Stimulated activated CD8-positive, alpha-beta memory T cell treated with anti-CD3 and anti-CD28 coated beads, Interleukin-7, amount 100 ng/mL, for 4 hours (primary cell): ENCODE results near the gene UNC5C.

Experiments used
- DNase-seq, 2 donors: peaks; one replicate each; pipeline ENCODE4 v3.0.0-alpha.2; 2020; ENCODE audit warnings: low read depth in 2 of 2

UNC5C gene

DNA sequence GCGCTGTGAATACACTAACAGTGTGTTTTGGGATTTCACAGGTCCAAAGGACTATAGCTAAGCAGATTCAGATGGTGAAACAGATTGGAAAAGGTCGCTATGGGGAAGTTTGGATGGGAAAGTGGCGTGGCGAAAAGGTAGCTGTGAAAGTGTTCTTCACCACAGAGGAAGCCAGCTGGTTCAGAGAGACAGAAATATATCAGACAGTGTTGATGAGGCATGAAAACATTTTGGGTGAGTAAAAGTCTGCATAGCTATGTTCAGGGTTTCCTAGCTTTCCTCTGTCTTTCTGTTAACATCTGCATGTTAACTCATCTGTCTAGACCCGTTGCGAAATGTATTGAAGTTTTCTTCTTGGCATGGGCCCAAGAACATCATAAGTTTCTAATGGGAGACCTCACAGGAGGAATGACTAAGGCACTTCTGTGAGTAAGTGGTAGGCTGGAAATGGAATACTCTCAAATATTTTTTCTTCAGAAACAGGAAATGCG, 418.9 kb downstream of the UNC5C start:
- no peak for DNase-seq

DNA sequence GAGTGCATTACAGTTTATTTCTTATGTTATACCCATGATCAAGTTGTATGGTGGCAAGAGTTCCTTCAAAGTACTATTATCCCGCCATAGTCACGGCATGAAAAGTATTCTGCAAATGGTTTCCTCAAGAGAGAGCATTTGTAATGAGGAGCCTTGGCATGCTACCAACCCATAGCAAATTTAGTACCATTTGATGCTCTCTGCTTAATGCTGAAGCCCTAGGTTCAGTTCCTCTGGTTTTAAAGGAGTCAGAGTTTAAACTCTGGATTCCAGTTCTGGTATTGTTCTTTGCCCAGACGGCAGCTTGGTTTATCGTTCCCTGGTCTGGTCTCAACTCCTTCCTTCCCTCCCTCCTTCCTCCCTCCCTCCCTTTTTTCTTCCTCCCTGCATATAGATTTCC, 419.7 kb downstream of the UNC5C start:
- no peak for DNase-seq

DNA sequence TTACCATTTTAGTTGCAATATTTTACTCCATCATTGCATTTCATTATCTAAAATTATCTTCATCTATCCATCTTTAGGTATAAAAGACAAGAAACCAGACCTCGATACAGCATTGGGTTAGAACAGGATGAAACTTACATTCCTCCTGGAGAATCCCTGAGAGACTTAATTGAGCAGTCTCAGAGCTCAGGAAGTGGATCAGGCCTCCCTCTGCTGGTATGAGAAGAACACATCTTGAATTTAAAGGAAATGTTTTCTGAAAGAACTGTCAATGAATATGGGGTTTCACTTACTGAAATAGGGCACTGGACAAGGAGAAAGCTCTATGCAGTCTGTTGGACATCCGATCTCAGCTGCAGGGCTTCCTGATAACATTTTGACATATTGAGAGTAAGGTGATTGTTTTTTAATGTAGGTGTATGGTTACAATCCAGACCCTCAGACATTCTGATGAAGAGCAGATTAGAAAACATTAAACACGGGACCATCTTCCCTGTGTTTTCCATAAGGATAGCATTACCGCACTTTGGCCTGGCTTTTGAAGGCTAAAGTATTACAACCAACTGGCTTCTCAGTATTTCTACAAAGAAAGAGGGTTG, 423.8 kb downstream of the UNC5C start:
- DNase-seq: no peak

DNA sequence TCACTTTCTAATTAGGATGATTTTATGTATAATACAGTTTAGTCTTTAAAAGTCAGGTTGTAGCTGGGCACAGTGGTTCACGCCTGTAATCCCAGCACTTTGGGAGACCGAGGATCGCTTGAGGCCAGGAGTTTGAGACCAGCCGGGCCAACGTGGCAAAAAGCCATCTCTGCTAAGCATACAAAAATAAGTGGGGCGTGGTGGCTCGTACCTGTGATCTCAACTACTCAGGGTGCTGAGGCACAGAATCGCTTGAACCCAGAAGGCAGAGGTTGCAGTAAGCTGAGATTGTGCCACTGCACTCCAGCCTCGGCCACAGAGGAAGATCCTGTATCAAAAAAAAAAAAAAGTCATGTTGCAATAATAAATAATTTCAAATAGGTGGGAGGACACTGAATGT, 426.8 kb downstream of the UNC5C start:
- no peak for DNase-seq

DNA sequence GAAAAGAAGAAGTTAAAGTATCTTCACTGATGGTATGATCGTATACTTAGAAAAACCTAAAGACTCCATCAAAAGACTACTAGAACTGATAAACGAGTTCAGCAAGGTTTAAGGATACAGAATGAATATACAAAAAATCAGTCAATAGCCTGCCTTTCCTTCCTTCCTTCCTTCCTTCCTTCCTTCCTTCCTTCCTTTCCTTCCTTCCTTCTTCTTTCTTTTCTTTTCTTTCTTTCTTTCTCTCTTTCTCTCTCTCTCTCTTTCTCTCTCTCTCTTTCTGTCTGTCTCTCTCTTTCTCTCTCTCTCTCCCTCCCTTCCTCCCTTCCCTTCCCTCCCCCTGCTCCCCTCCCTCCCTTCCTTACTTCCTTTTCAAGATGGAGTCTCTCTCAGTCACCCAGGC, 428.3 kb downstream of the UNC5C start:
- no peak for DNase-seq

DNA sequence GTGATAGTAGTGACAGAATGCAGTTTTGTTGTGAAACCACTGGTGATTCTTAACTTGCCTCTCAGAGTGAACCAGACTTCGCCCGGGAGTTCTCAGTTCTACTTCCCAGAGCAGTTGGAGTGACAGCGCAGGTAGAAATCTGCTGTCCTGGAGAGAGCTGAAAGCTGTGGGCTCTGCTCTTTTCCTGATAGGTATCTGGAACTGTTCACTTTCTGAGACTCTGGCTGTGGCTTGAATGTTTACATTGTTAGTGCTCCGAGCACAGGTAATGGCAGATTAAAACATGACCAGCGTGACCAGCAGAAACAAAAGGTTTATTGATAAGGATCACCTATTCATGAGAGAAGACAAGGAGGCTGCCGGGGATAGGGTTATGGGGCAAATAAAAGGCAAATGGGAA, 430.3 kb downstream of the UNC5C start:
- DNase-seq: no peak

DNA sequence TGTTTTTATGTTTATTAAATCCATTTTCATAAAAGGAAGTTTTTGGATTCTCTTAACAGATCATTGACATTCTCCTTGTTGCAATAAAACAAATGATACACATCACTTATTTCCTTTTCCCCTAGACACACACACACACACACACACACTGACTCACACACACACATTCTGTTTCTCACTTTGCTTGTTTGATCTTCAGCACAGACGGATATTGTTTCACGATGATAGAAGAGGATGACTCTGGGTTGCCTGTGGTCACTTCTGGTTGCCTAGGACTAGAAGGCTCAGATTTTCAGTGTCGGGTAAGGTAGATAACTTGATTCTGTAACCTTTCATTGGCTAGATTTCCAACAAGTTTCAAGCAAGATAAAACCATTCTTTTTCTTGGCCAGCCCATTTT, 434.3 kb downstream of the UNC5C start:
- DNase-seq: no peak
